Neuronal stem cell (in vitro differentiated cells): Measurements from ENCODE around the gene PRDM11.
A peak's percentile ranks its signal among the peaks of the same experiment; 100 is the strongest.

Source experiments
- DNase-seq: peaks from one replicate; pipeline ENCODE4 v3.0.0-alpha.2; 2013; ENCODE audit warnings: low spot score
- H2AFZ ChIP-seq: one replicate; pipeline ENCODE4 v1.6.1; 2013; ENCODE audit warnings: mild to moderate bottlenecking, low read length, inconsistent platforms
- H2AK5ac ChIP-seq: 2 replicates; pipeline ENCODE4 v1.6.1; 2013; ENCODE audit warnings: low read depth, mild to moderate bottlenecking, inconsistent platforms, low read length, moderate library complexity, mixed read lengths
- H2BK120ac ChIP-seq: 2 replicates; pipeline ENCODE4 v1.6.1; 2013; ENCODE audit warnings: low read depth, mild to moderate bottlenecking, inconsistent platforms, low read length, moderate library complexity, mixed read lengths
- H2BK12ac ChIP-seq: one replicate; pipeline ENCODE4 v1.6.1; 2013; ENCODE audit warnings: low read length, inconsistent platforms
- H2BK15ac ChIP-seq: 2 replicates; pipeline ENCODE4 v1.6.1; 2013; ENCODE audit warnings: mild to moderate bottlenecking, low read length, inconsistent platforms, mixed read lengths
- H2BK5ac ChIP-seq: one replicate; pipeline ENCODE4 v1.6.1; 2013; ENCODE audit warnings: inconsistent platforms, mild to moderate bottlenecking, low read length, moderate library complexity
- H3K14ac ChIP-seq: one replicate; pipeline ENCODE4 v1.6.1; 2013; ENCODE audit warnings: low read length, inconsistent platforms
- H3K18ac ChIP-seq: 2 replicates; pipeline ENCODE4 v1.6.1; 2013; ENCODE audit warnings: low read length, inconsistent platforms
- H3K23ac ChIP-seq: 2 replicates; pipeline ENCODE4 v1.6.1; 2013; ENCODE audit warnings: low read depth, mild to moderate bottlenecking, mixed read lengths, low read length, inconsistent platforms; ENCODE audit not compliant: poor library complexity
- H3K27ac ChIP-seq: replicated peaks from 3 replicates; pipeline ENCODE4 v1.5.1; 2013; ENCODE audit warnings: low read length, inconsistent platforms
- H3K27me3 ChIP-seq, 3 experiments: 2 replicates each; pipeline ENCODE4 v1.6.1; 2013; ENCODE audit warnings: low read length in 3 of 3, mild to moderate bottlenecking in 2 of 3, inconsistent platforms in 1 of 3, low read depth in 1 of 3, mixed read lengths in 1 of 3, moderate library complexity in 1 of 3; ENCODE audit not compliant: control insufficient read depth in 3 of 3, insufficient read depth in 3 of 3
- H3K36me3 ChIP-seq, 2 donors: replicated peaks in 1 of 2; 2 replicates each; pipeline ENCODE4 v1.6.1; 2013; ENCODE audit warnings: low read length in 2 of 2; ENCODE audit not compliant: control insufficient read depth in 2 of 2, insufficient read depth in 2 of 2
- H3K4ac ChIP-seq: 2 replicates; pipeline ENCODE4 v1.6.1; 2013; ENCODE audit warnings: inconsistent platforms, mild to moderate bottlenecking, low read length, moderate library complexity
- H3K4me1 ChIP-seq, 2 donors: 1 replicate in 1 of 2; 2 replicates in 1 of 2; pipeline ENCODE4 v1.6.1; 2013; ENCODE audit warnings: low read length in 2 of 2, low read depth in 1 of 2; ENCODE audit not compliant: control insufficient read depth in 2 of 2, insufficient read depth in 1 of 2
- H3K4me2 ChIP-seq: one replicate; pipeline ENCODE4 v1.6.1; 2013; ENCODE audit warnings: mild to moderate bottlenecking, low read length, inconsistent platforms; ENCODE audit not compliant: insufficient read depth, poor library complexity, severe bottlenecking
- H3K4me3 ChIP-seq, 2 donors: 2 replicates each; pipeline ENCODE4 v1.5.1; 2013; ENCODE audit warnings: low read length in 2 of 2, mild to moderate bottlenecking in 2 of 2, inconsistent platforms in 1 of 2, moderate library complexity in 1 of 2
- H3K79me1 ChIP-seq: one replicate; pipeline ENCODE4 v1.6.1; 2013; ENCODE audit warnings: low read depth, mild to moderate bottlenecking, inconsistent platforms, low read length, moderate library complexity
- H3K9ac ChIP-seq: one replicate; pipeline ENCODE4 v1.6.1; 2013; ENCODE audit warnings: mild to moderate bottlenecking, low read depth, low read length, inconsistent platforms; ENCODE audit not compliant: poor library complexity
- H3K9me3 ChIP-seq, 2 donors: replicated peaks in 1 of 2; 2 replicates each; pipeline versions ENCODE3 to v1.6.1; 2013; ENCODE audit warnings: low read length in 2 of 2, mild to moderate bottlenecking in 2 of 2, inconsistent platforms in 1 of 2, low read depth in 1 of 2, mixed read lengths in 1 of 2, moderate library complexity in 1 of 2; ENCODE audit not compliant: control insufficient read depth in 2 of 2, insufficient read depth in 1 of 2
- H4K8ac ChIP-seq: one replicate; pipeline ENCODE4 v1.6.1; 2013; ENCODE audit warnings: low read depth, mild to moderate bottlenecking, inconsistent platforms, low read length, moderate library complexity
- H4K91ac ChIP-seq: one replicate; pipeline ENCODE4 v1.6.1; 2013; ENCODE audit warnings: low read length, low read depth, mild to moderate bottlenecking, inconsistent platforms; ENCODE audit not compliant: poor library complexity
- WGBS, 2 donors: extraction: QIAGEN DNeasy Blood & Tissue Kit; methylation state at CpG; one replicate each; pipeline ENCODE4 v1.1.7; 2013; ENCODE audit warnings: missing lambda C conversion rate in 2 of 2, mixed read lengths in 1 of 2; ENCODE audit not compliant: insufficient read length in 2 of 2, insufficient replicate concordance in 1 of 2; ENCODE audit errors: extremely low coverage in 2 of 2; 5-methylcytosine and 5-hydroxymethylcytosine counted together

The PRDM11 gene

DNA sequence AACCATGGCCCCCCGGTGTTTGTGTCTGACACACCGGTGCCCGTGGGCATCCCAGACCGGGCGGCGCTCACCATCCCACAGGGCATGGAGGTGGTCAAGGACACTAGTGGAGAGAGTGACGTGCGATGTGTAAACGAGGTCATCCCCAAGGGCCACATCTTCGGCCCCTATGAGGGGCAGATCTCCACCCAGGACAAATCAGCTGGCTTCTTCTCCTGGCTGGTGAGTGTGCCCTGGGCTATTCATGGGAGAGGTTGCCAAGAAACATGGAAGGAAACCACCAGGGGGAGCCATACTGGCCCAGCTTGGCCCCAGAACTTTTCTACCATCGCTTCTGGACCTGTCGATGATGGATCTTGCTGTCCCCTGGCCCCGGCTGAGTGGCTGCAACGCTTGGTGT lies 36.5 kb downstream of the PRDM11 start:
- DNase-seq, result no peak
- Histone ChIP-seq H3K14ac (no peak overlapping the region), H2BK12ac (no peak overlapping the region), H3K9me3 (no peaks in the 10 kb centered on the region), H3K27me3 (no peaks in the 10 kb centered on the region), H2AK5ac (peak overlapping the region; percentile 1), H3K27ac (no peak overlapping the region), H3K9ac (no peak overlapping the region), H4K91ac (no peak overlapping the region), H2AFZ (no peak overlapping the region), H2BK15ac (no peak overlapping the region), H3K4ac (no peak overlapping the region), H3K23ac (no peak overlapping the region), H3K18ac (no peak overlapping the region), H3K4me2 (no peak overlapping the region), H2BK120ac (no peak overlapping the region), H3K79me1 (peaks cover 6% of the 10 kb centered on the region), H2BK5ac (peak overlapping the region; percentile 42), H4K8ac (no peak overlapping the region), H3K4me1 (peaks cover 0 to 5% of the 10 kb centered on the region in 2 donors), H3K4me3 (no peak overlapping the region), H3K36me3 (peaks cover 5 to 27% of the 10 kb centered on the region in 2 donors)
- no CpG with 5 or more reads among the region's 14 CpGs for WGBS, 2 donors

DNA sequence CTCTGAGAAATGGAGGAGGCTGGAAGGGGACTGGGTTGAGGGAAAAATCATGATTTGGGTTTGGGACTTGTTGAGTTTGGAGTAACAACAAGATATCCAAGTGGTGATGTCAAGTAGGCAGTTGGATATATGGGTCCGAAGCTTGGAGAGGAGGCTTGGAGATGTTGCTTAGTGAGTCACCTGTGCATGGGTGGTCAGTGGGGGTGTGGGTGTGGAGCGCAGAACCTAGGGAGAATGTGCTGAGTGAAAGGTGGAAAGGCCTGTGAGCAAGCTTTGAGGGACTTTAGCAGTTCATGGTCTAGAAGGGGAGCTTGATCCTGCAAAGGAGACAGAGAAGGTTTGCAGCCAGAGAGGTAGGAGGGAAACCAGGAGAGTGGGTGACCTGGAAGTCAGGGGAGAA lies 38.2 kb downstream of the PRDM11 start:
- H2BK5ac ChIP-seq, result no peak overlapping the region
- no peak overlapping the region for H3K4ac ChIP-seq
- H3K14ac ChIP-seq, result no peak overlapping the region
- no peak overlapping the region for H2BK15ac ChIP-seq
- H3K4me2 ChIP-seq, result no peak overlapping the region
- H2AK5ac ChIP-seq, result no peak overlapping the region
- H3K27ac ChIP-seq, result no peak overlapping the region
- H3K79me1 ChIP-seq, result peaks cover under 1% of the 10 kb centered on the region
- H2BK120ac ChIP-seq, result no peak overlapping the region
- H3K4me1 ChIP-seq, result peaks cover 0 to 4% of the 10 kb centered on the region in 2 donors
- H4K91ac ChIP-seq, result no peak overlapping the region
- H4K8ac ChIP-seq, result no peak overlapping the region
- H3K18ac ChIP-seq, result no peak overlapping the region
- no peak overlapping the region for H3K4me3 ChIP-seq
- H2BK12ac ChIP-seq, result no peak overlapping the region
- H3K36me3 ChIP-seq, result peaks cover 9 to 34% of the 10 kb centered on the region in 2 donors
- H3K27me3 ChIP-seq, result no peaks in the 10 kb centered on the region
- H3K23ac ChIP-seq, result no peak overlapping the region
- DNase-seq, result no peak
- no CpG with 5 or more reads among the region's 2 CpGs for WGBS, 2 donors
- H3K9ac ChIP-seq, result no peak overlapping the region
- no peaks in the 10 kb centered on the region for H3K9me3 ChIP-seq
- H2AFZ ChIP-seq, result no peak overlapping the region

DNA sequence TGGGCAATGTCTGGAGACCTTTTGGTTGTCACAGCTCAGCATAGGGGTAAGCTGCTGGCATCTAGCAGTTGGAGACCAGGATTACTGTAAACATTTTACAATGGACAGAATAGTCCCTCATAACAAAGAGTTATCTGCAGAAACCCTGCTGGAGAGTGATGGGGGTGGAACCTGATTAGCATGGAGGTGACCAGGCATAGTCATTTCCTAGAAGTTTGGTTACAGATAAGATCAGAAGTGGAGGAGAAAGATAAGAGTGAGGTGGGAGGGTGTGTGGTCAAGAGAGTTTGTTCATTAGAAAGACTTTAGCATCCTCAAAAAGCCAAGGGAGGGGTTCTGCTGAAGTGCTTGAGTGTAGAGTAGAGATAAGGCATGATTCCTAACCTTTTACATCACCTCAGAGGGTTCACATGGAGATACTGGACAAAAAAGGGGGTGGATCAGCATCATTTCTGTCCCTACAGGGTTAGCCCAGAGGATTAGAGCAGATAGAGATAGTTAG lies 38.8 kb downstream of the PRDM11 start:
- no peak overlapping the region for H2BK120ac ChIP-seq
- no peak overlapping the region for H3K14ac ChIP-seq
- H3K4me3 ChIP-seq, result no peak overlapping the region
- no peak overlapping the region for H3K18ac ChIP-seq
- no peak overlapping the region for H4K91ac ChIP-seq
- no peak overlapping the region for H3K4ac ChIP-seq
- no peak overlapping the region for H2BK5ac ChIP-seq
- no peak overlapping the region for H3K27ac ChIP-seq
- H3K9ac ChIP-seq, result no peak overlapping the region
- DNase-seq, result no peak
- peaks cover 0 to 3% of the 10 kb centered on the region in 2 donors for H3K4me1 ChIP-seq
- peaks cover 9 to 37% of the 10 kb centered on the region in 2 donors for H3K36me3 ChIP-seq
- H2AFZ ChIP-seq, result no peak overlapping the region
- no peaks in the 10 kb centered on the region for H3K9me3 ChIP-seq
- no peaks in the 10 kb centered on the region for H3K79me1 ChIP-seq
- no peak overlapping the region for H2AK5ac ChIP-seq
- no peak overlapping the region for H3K23ac ChIP-seq
- H2BK12ac ChIP-seq, result no peak overlapping the region
- no peak overlapping the region for H3K4me2 ChIP-seq
- H2BK15ac ChIP-seq, result no peak overlapping the region
- H4K8ac ChIP-seq, result no peak overlapping the region
- H3K27me3 ChIP-seq, result no peaks in the 10 kb centered on the region

DNA sequence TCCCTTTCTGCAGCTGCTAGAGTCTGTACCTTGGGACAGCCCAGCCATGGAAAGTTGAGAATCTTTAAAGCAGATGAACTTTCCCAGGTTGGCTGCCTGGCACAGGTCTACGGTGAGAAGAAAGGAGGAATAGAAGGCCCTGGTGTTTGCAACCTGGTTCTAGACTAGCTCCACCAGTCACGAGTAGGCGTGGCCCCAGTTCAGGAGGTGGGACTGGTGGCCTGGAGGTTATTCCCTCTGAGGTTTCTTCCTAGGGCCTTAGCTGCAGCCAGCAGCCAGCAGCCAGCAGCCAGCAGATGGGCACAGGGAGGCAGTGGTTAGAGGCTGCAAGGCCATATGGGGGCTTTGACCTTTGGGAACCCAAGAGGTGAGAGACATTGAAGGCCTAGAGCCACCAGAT lies 40.9 kb downstream of the PRDM11 start:
- peaks cover 4 to 5% of the 10 kb centered on the region in 2 donors for H3K9me3 ChIP-seq
- no peak overlapping the region for H2BK15ac ChIP-seq
- H3K36me3 ChIP-seq, result peaks cover 9 to 34% of the 10 kb centered on the region in 2 donors
- no peak overlapping the region for H2BK12ac ChIP-seq
- no peak overlapping the region for H3K4me3 ChIP-seq
- no peaks in the 10 kb centered on the region for H3K79me1 ChIP-seq
- DNase-seq, result no peak
- no peak overlapping the region for H3K23ac ChIP-seq
- no peak overlapping the region for H3K4me2 ChIP-seq
- H4K8ac ChIP-seq, result no peak overlapping the region
- no peak overlapping the region for H2AK5ac ChIP-seq
- no peak overlapping the region for H2BK5ac ChIP-seq
- H3K27me3 ChIP-seq, result no peaks in the 10 kb centered on the region
- no peak overlapping the region for H4K91ac ChIP-seq
- no peaks in the 10 kb centered on the region for H3K4me1 ChIP-seq
- WGBS, 2 donors, result no CpG with 5 or more reads among the region's 3 CpGs
- H3K27ac ChIP-seq, result no peak overlapping the region
- H3K9ac ChIP-seq, result no peak overlapping the region
- H2BK120ac ChIP-seq, result no peak overlapping the region
- no peak overlapping the region for H2AFZ ChIP-seq
- H3K14ac ChIP-seq, result peak overlapping the region; percentile 58
- no peak overlapping the region for H3K4ac ChIP-seq
- no peak overlapping the region for H3K18ac ChIP-seq
